ENCODE data around the gene FBXO28. TPM values are rescaled to one million over a fixed set of nuclear protein-coding genes. Genes with fewer than 3 reads are reported as not detected.

FBXO28 gene
- total and polyA plus RNA-seq, 2 donors (not counting 3 experiments of a cell fraction or from before 2014, with no cell fraction given): 8.9 to 32.6 TPM

GRCh38 chr1:224181453-224181810, 67.5 kb downstream of the FBXO28 start:
- no peak for FAIRE-seq
- intact Hi-C loops (cut with micrococcal nuclease): loop anchor here (5.0 kb wide), 1 partner anchor 69 kb away; the partner anchor contains the start of gene FBXO28
- CTCF ChIA-PET: interaction anchor here (1.0 kb wide), 1 partner anchor 111 kb away, joined by 3 read pairs; no protein-coding TSS in a partner anchor

More at GRCh38 chr1:224181453-224181810, 67.5 kb downstream of the FBXO28 start:
- Histone ChIP-seq H4K20me1 (replicated peaks; ENCODE audit: control insufficient read depth, extremely low read depth, insufficient read depth, low read length) (no peaks in the 10 kb centered on the region), H3K79me2 (ENCODE audit: control insufficient read depth, insufficient read depth, low read length) (peaks cover 31% of the 10 kb centered on the region), H3K27me3 (ENCODE audit: control insufficient read depth in 2 of 2, insufficient read depth in 2 of 2, low read length in 2 of 2) (no peaks in the 10 kb centered on the region), H3K9me1 (replicated peaks; ENCODE audit: control insufficient read depth, extremely low read depth, insufficient read depth, low read length) (no peaks in the 10 kb centered on the region), H3K36me3 (ENCODE audit: control insufficient read depth in 2 of 2, extremely low read depth in 1 of 2, insufficient read depth in 2 of 2, low read length in 2 of 2) (no peaks in the 10 kb centered on the region), H3K4me3 (replicated peaks in 1 of 3; ENCODE audit: insufficient read depth in 1 of 3, low read depth in 1 of 3, low read length in 3 of 3) (no peak overlapping the region), H3K27ac (ENCODE audit: insufficient read depth, low read depth, low read length) (no peak overlapping the region), H3K9me3 (replicated peaks; ENCODE audit: control insufficient read depth, insufficient read depth, low read length) (no peaks in the 10 kb centered on the region), H3K4me1 (ENCODE audit: control insufficient read depth, extremely low read depth, insufficient read depth, low read length) (peaks cover 5% of the 10 kb centered on the region), H3K9ac (replicated peaks; ENCODE audit: extremely low read depth, insufficient read depth, low read length) (no peak overlapping the region), H2AFZ (ENCODE audit: low read depth, low read length) (no peak overlapping the region), H3K4me2 (ENCODE audit: insufficient read depth, low read length) (no peak overlapping the region)
- dilution Hi-C loops (cut with MboI; ENCODE audit: extremely low pct_ligation_motif_present, low sequenced_read_pairs): no loop called here
- no TSS peak for BruUV-seq (replicated peaks)
- POLR2A ChIA-PET: no interaction called here
- TF ChIP-seq POLR2AphosphoS5 (IDR thresholded peaks at IDR 0.05; ENCODE audit: insufficient read depth, low read depth, low read length): no peak
- no peak for TF ChIP-seq MAX (IDR thresholded peaks at IDR 0.05; ENCODE audit: insufficient read depth, insufficient read length)
- TF ChIP-seq EZH2 (IDR thresholded peaks at IDR 0.05; ENCODE audit: borderline replicate concordance, low read depth, low read length, severe bottlenecking): no peak
- TF ChIP-seq FOS (IDR thresholded peaks at IDR 0.05; ENCODE audit: borderline replicate concordance, insufficient read depth, low read length): no peak
- TF ChIP-seq JUN (IDR thresholded peaks at IDR 0.05; ENCODE audit: borderline replicate concordance, insufficient read depth, insufficient read length, low read depth): no peak
- TF ChIP-seq POLR2A (IDR thresholded peaks at IDR 0.05; ENCODE audit: low read depth, low read length): no peak
- TF ChIP-seq MYC (IDR thresholded peaks at IDR 0.05; ENCODE audit: low read depth, low read length): no peak
- TF ChIP-seq GATA2 (IDR thresholded peaks at IDR 0.05; ENCODE audit: insufficient read depth, insufficient read length, low read depth, low read length): no peak
- no peak for TF ChIP-seq CTCF (IDR thresholded peaks at IDR 0.05; ENCODE audit: extremely low read depth in 1 of 2, insufficient read depth in 1 of 2, low read depth in 1 of 2, low read length in 2 of 2)
- DNase-seq (ENCODE audit: low read depth, low spot score): no peak

Measured in endothelial cell of umbilical vein (primary cell).